Measurements from ENCODE around the gene RAB37.

DNA sequence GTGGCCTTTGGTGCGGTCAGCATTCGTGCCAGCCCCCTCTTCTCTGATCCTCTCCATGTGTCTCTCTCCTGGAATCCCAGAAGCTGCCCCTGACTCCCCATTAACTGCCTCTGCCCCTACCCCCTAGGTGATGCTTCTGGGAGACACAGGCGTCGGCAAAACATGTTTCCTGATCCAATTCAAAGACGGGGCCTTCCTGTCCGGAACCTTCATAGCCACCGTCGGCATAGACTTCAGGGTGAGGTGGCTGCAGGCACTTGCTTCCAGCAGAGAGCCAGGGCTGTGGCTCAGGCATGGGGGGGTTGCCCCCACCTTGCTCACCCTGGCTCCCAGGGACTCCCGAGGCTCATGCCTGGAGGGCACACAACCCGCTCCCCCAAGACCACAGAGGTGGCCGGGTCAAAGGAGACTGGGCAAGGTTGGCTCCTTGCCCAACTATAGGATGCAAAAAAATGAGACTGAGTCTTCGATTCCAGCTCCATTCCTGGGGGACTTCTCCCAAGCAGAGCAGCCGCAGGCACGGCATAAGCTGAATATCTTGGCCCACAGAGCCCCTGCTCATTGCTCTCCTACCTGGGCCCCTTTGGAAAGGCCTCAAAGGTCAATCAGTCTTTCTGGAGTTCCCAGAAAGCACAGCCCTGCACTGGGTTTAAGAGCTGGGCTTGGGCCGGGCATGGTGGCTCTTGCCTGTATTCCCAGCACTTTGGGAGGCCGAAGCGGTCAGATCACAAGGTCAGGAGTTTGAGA, 3.8 kb downstream of the RAB37 start:
- TF ChIP-seq, protein P1, sequence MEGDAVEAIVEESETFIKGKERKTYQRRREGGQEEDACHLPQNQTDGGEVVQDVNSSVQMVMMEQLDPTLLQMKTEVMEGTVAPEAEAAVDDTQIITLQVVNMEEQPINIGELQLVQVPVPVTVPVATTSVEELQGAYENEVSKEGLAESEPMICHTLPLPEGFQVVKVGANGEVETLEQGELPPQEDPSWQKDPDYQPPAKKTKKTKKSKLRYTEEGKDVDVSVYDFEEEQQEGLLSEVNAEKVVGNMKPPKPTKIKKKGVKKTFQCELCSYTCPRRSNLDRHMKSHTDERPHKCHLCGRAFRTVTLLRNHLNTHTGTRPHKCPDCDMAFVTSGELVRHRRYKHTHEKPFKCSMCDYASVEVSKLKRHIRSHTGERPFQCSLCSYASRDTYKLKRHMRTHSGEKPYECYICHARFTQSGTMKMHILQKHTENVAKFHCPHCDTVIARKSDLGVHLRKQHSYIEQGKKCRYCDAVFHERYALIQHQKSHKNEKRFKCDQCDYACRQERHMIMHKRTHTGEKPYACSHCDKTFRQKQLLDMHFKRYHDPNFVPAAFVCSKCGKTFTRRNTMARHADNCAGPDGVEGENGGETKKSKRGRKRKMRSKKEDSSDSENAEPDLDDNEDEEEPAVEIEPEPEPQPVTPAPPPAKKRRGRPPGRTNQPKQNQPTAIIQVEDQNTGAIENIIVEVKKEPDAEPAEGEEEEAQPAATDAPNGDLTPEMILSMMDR (IDR thresholded peaks at IDR 0.05; ENCODE audit: control extremely low read depth in 1 of 3, insufficient read depth in 1 of 3, low read depth in 1 of 3, low read length in 3 of 3): no peak
- TF ChIP-seq FOSL1 (IDR thresholded peaks at IDR 0.05; ENCODE audit: insufficient read depth, low read depth, low read length) (no peak), JUND (IDR thresholded peaks at IDR 0.05; ENCODE audit: low read length) (no peak), POLR2A (IDR thresholded peaks at IDR 0.05; ENCODE audit: control extremely low read depth in 1 of 2, low read depth in 2 of 2, low read length in 2 of 2) (no peak), GABPA (IDR thresholded peaks at IDR 0.05; ENCODE audit: borderline replicate concordance, insufficient read depth, low read length) (no peak), ZNF274 (IDR thresholded peaks at IDR 0.05; ENCODE audit: borderline replicate concordance, extremely low read depth, low read length) (no peak), TCF12 (IDR thresholded peaks at IDR 0.05; ENCODE audit: low read depth, low read length) (no peak), SAP30 (IDR thresholded peaks at IDR 0.05; ENCODE audit: insufficient read depth, insufficient replicate concordance, low read length) (no peak), CEBPB (IDR thresholded peaks at IDR 0.05; ENCODE audit: low read depth, low read length) (no peak), CBX8 (IDR thresholded peaks at IDR 0.05; ENCODE audit: borderline replicate concordance, low read depth, low read length) (no peak), SP1 (IDR thresholded peaks at IDR 0.05; ENCODE audit: low read depth, low read length) (no peak)
- TF ChIP-seq, protein P2, sequence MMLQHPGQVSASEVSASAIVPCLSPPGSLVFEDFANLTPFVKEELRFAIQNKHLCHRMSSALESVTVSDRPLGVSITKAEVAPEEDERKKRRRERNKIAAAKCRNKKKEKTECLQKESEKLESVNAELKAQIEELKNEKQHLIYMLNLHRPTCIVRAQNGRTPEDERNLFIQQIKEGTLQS (IDR thresholded peaks at IDR 0.05; ENCODE audit: insufficient read depth, low read depth, low read length): no peak

All from H1 (cell line).